Breast epithelium (tissue), 3 donors: ENCODE data around the gene POR.

Experiments used
- CTCF ChIP-seq, 3 donors: fragments of 450-650 bp; IDR thresholded peaks; one replicate each; pipeline ENCODE4 v1.5.1; 2016 to 2017; ENCODE audit warnings: antibody characterized with exemption in 3 of 3, mild to moderate bottlenecking in 3 of 3, moderate library complexity in 3 of 3
- POLR2A ChIP-seq: fragments of 450-650 bp; IDR thresholded peaks from one replicate; pipeline ENCODE4 v1.6.1; 2016; ENCODE audit warnings: antibody characterized with exemption, mild to moderate bottlenecking, moderate library complexity

- TF ChIP-seq POLR2A (no peak), CTCF (IDR thresholded peaks at IDR 0.05) (no peak)
Observed at GRCh38 chr7:75922966-75923603, 8.1 kb downstream of the POR start.
